GM21390 (cell line): ENCODE results near the gene DCXR.
A peak's percentile ranks its signal among the peaks of the same experiment; 100 is the strongest.

ENCODE experiments used
- ATAC-seq: cut with Tn5 transposase; IDR thresholded peaks from one replicate; pipeline ENCODE4 v1.9.1; 2021; ENCODE audit not compliant: unreplicated experiment

The DCXR gene

DNA sequence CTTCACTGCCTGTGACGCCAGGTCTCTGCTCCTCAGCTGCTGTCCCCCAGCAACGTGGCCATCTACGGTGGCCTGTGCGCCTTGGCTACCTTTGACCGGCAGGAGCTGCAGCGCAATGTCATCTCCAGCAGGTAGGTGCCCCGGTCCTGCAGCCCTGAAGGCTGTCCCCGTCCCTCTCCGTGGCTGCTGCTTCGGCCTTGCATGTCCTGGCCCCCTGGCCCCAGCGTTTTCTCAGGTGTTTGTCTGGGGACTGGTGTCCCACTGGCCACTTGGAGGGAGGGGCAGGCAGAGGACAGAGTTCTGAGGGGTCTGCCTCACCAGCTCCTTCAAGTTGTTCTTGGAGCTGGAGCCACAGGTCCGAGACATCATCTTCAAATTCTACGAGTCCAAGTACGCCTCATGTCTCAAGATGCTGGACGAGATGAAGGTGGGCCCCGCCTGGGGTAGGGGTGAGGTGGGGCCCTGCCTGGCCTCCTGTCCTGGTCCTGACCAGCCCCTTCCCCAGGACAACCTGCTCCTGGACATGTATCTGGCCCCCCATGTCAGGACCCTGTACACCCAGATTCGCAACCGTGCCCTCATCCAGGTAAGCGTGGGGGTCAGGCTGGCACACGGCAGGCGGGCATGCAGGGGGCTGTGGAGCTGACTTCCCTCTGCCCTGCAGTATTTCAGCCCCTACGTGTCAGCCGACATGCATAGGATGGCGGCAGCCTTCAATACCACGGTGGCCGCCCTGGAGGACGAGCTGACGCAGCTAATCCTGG is 18.6 kb upstream of the DCXR start:
- ATAC-seq = no peak

DNA sequence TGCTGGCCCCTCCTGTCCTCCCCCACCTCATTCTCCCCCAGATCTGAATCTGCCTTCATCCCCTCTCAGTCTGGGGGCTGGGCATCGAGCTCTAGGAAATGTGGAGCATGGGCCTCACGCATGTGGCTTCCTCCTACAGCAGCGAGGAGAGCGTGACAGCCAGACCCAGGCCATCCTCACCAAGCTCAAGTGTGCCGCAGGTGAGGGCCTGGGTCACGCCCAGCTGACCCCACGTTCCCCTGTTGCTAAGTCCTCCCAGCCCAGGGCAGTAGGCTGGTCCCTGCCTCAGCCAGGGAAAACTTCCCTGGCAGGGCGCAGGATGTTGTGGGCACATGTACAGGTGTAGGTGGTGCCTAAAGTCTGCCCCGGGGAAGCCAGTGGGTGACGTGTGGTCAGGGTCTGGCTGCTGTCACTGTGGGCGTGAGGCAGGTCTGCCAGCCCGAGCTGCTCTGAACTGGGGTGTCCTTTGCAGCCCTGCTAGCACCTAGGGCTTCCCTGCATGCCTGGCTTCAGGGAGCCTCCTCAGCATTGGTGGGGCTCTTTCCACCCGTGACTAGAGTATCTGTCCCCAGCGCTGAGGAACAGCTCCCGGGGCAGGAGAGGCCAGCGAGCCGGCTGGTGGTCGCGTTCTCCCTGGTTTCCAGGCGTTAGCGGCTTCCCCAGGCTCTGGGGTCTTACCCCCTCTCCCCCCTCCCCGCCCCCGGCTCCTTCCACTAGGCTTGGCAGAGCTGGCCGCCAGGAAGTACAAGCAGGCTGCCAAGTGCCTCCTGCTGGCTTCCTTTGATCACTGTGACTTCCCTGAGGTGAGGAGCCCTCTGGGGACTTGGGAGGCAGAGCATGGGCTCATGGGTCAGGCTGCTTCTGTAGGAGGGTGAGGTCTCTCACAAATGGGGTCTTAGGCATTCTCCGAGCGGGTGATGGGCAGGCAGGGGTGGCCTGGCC is 17.8 kb upstream of the DCXR start:
- no peak for ATAC-seq

DNA sequence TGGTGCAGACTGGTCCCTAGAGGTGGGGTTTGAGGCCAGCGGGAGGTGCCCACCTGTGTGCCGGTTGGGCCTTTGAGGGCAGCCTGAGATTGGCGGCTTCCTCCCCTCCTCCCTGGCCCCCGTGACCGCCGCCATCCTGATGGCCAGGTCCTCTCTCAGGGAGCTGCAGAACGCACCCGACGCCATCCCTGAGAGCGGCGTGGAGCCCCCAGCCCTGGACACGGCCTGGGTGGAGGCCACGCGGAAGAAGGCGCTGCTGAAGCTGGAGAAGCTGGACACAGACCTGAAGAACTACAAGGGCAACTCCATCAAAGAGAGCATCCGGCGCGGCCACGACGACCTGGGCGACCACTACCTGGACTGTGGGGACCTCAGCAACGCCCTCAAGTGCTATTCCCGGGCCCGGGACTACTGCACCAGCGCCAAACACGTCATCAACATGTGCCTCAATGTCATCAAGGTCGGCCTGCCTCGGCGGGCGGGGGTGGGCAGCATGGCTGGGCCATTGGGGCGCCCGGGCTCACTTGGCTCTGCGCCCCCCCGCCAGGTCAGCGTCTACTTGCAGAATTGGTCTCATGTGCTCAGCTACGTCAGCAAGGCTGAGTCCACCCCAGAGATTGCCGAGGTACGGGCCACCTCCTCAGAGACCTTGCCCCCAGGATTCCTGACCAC is 17.0 kb upstream of the DCXR start:
- no peak for ATAC-seq

DNA sequence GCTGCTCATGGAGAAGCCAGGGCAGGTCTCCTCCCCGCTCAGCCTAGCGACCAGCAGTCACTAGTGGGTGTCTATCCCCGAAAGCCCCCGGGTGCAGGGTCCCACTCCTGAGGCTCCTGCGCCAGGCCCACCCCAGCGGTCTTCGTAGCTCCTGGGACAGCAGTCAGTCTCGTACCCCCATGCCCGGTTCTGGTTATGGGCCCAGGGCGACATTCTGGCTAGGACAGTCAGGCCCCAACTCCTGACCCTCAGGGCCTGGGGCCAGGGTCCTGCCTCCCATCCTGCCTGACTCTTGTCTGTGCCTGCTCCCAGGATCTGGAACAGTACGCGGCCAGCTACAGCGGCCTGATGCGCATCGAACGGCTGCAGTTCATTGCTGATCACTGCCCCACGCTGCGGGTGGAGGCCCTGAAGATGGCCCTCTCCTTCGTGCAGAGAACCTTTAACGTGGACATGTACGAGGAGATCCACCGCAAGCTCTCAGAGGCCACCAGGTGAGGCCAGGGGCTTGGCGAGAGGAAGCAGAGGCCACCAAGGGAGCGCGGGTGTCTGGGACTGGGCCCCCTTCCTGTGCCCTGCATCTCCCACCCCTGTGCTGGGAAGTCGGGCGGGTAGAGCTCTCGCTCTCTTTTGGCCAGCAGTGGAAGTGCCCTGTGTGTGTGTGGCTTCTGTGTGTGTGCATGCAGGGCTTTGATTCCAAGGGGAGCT is 16.2 kb upstream of the DCXR start:
- ATAC-seq = no peak

DNA sequence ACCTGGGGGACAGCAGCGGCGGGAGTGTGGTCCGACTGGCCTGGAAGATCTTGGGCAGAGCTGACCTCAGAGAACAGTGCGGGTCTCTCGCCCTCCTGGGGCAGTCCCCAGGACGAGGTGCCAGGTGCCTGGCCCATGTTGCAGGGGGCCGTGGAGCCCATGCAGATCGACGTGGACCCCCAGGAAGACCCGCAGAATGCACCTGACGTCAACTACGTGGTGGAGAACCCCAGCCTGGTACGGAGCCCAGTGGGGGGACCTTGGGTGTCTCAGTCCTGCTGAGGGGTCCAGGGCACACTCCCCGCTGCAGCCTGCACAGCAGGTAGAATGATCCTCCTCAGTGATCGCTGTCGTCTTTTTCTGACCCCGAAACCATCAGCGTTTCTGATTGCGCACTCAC is 15.6 kb upstream of the DCXR start:
- ATAC-seq = no peak

DNA sequence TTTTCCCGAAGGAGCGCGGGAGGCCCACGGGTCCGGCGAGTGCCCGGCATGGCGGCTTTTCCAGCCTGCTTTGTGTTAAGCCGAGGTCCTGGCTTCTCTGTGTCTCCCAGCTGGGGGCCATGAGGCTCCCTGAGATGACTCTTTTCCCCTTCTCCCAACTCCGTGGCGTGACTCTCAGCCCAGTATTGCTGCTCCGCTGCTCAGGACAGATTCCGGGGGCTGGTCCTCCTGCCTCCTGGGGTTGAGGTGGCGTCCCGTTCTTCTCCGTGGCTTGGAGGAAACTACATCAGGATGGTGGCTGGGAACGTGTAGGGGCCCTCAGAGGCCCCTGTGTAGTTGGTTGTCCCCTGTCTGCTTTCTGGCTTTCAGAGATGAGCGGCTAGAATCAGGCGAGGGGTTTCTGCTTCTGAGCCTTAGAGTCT is 15.2 kb upstream of the DCXR start:
- no peak for ATAC-seq

DNA sequence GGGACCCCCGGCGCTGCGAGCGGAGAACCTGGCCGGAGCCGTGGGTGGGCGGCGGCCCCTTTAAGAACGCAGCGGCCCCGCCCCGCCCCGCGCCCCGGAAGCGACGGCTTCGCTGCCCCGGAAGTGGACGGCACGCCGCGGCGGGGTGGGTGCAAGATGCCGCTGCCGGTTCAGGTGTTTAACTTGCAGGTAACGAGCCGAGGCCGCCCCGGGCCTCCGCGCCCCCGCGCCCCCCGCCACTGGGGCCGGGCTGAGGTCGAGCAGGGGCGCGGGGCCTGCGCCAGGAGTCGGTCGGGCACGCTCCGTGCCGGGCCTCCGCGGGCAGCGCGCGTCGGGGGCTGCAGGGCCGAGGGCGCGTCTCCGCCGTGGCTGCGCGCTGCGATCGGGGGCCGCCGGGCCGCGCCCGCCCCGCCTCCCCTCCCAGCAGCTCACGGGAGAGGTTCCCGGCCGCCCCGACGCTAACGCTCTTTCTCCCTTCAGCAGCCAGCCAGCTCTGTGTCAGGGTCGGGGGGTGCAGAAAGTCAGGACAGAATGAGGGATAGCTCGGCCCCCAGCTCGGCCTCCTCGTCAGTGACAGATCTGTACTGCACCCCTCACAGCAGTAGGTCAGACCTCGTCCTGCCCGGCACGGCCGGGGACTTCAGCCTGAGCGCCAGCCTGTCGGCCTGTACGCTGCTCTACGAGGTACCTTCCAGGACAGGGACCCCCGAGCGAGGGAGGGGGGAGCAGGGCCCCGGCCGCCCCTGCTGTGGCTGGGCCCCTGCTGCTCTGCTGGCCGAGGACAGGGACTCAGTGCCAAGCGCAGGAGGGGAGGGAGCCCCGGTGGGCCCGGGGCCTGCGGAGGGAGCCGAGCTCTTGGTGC is 14.5 kb upstream of the DCXR start, which contains the start of the genes GPS1 and RFNG:
Gene GPS1, plus strand, starts transcription at position 123 of the 862 bp plus-strand sequence. Its CDS starts 34 bp downstream, at position 157.
Gene RFNG, minus strand, starts transcription at position 36 of the 862 bp plus-strand sequence. CDS start 45 bp downstream, outside the sequence.
- peak; percentile 63 for ATAC-seq

DNA sequence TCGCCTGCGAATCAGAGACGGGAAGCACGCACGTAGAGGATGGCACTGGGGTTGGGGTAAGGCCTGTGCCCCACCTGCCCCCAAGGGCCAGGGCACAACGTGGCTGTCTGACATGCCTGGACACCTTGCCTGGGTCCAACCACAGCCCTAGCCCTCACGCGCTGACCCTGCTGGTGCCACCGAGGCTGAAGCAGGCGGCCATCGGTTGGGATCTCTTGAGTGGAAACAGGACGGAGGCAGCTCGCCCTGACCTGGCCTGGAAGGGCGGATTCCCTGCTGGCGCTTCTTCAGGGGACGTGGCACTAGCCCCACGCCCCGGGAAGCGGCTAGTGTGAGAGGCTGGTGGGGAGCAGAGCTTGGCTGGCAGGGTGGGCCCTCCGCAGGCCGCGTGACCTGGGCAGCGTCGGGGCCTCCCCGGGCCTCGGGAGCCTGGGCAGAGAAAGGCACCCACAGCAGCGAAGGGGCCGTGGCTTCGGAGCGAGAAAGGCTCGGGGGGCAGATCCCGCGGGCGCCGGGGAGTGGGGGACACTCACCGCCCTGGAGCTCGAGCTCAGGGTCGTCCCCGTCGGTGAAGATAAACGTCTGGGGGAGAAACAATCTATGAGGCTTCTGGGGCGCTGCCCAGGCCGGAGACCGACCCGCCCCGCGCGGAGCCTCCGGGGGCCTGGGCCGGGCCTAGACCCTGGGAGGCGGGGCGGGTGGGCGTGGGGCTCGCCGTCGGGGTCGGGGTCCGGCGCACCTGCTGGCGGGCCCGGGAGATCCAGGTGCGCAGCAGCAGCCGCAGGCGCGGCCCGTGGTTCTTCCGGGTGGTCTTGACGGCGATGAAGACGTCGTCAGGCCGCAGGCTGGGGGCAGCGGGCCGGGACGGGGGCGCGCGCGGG is 13.5 kb upstream of the DCXR start:
- no peak for ATAC-seq

DNA sequence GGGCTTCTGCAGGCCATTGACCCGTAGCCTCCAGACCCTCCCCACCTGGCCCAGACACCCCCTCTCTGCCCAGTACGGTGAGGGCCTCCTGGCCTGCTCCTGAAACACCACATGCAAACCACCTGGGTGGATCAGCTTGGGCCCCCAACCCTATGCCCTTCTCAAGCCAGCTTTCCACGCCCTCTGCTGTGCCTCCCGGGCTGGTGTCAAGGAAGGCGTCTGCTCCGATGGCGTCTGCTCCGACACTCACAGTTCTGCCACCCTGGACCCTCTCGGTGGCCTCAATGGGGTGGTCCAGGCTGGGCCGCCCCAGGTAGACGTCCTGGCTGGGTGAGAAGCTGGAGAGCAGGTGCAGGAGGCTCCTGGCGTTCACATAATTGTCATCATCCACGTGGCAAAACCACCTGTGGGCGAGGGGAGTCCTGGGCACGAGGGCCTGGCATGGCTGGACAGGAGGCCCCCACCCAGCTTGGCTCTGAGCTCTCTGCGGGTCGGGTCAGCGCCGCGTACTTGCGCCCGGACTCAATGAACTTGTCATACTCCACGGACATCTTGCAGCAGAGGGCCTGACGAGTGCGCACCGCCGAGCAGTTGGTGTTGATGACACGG is 12.8 kb upstream of the DCXR start:
- ATAC-seq = no peak

DNA sequence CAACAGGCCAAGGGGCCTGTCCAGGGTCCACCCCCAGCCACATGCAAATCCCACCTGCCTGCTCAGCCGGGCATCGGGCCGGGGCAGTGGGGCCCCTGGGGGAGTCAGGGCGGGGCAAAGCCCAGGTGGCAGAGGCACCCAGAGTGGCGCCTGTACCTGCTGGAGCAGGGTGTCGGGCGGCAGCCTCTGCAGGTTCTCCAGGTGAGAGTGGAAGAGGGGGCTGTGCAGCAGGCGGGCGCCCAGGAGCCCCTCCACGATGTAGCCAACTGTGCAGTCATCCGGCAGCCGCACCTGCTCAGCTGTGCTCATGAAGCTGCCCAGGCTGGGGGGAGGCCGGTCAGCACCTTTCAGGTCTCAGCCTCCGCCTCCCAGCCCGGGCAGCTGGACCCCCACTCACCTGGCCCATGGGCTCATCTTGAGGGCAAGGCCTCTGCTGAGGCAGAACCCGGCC is 12.0 kb upstream of the DCXR start:
- no peak for ATAC-seq

DNA sequence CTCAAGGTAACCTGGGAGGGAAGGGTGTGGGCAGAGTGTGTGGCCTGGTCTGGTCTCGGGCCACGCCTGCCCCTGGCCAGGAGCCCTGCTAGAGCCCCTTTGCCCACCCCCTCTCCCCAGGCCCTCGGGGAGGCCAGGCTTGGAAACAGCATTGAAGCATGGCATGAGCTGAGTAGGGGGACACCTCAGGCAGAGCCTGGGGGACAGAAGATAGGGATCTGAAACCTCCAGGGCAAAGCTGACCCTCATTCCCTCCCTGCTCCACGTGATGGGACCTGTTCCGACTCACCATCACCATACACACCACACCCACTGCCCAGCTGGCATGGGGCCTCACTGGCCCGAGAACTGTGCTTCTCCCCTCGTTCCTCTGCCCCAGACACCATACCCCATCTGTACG is 11.6 kb upstream of the DCXR start:
- no peak for ATAC-seq

DNA sequence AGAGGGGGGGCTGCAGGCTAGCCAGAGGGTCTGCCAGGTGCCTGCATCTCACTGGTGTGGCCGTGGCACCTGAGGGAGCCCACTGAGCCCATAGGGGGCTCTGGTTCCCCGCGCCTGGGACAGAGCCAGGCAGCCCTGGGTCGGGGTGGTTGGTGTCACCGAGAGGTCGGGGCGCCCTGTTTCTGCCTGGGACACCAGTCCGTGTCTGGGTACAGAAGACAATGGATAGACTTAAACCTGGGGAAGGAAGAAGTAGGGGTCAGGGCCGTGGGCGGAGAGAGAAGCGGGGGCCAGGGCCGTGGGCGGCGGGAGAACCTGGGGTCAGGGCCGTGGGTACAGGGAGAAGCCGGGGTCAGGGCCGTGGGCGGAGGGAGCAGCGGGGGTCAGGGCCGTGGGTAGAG is 11.1 kb upstream of the DCXR start:
- ATAC-seq = no peak

DNA sequence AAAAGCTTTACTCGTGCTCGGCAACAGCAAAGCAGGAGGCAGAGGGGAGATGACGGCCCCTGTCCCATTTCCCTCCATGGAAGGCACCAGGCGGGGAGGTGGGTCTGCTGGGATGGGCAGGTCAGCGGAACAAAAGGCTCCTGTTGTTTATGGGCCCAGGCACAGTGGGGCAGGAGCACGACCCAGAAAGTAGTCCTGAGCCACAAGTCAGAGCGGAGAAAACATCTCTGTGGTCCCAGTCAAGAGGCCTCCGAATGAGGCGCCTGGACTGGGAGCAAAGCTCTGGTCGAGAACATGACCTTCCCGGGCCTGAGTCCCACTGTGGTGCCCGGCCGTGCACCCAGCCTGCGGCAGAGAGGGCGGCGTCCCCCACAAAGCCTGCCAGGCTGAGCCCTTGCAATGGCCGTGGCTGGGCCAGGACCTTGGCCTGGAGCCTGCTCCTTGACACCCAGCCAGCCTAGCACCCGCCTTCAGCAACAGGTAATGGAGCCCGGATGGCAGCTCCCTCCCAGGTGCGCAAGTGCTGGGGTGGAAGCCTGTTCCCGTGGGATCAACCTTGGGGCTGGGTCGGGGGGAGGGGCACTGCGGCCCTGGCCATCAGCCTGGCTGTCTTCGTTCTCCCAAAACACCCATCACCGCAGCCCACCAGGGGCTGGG is 10.5 kb upstream of the DCXR start:
- no peak for ATAC-seq

DNA sequence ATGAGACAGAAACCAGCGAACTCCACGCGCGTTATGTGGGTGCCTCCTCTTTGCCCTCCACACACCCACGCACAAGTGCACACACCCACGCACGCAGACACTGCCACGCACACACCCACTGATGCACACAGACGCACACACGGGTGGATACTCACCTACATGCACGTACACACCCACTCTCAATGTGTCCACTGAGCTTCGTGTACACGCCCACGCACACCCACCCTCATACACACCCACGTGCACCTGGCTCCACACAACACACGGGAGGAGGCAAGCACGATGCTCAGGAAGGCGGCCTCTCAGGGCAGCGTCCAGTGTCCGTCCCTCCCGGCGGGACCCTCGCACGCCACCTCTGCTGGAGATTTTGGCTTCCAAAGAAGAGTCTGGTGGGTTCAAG is 9.9 kb upstream of the DCXR start:
- no peak for ATAC-seq

DNA sequence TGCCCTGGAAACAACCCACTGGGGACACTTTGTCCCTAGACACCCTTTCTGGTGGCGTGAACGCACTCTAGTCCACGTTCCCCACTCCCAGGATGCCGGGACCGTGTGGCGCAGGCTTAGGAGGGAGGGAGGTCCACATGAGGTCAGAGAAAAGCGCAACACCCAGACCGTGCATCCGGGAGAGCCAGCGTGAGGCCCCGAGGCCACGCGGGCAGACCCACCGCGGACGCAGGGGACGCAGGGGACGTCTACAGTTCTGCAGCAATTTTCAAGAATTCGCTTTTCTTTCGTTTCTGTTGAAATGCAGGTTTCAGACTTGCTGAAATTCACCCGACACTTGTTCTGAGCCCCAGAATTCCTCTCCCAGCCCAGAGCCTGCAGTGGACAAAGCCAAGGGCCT is 9.4 kb upstream of the DCXR start:
- ATAC-seq = no peak

DNA sequence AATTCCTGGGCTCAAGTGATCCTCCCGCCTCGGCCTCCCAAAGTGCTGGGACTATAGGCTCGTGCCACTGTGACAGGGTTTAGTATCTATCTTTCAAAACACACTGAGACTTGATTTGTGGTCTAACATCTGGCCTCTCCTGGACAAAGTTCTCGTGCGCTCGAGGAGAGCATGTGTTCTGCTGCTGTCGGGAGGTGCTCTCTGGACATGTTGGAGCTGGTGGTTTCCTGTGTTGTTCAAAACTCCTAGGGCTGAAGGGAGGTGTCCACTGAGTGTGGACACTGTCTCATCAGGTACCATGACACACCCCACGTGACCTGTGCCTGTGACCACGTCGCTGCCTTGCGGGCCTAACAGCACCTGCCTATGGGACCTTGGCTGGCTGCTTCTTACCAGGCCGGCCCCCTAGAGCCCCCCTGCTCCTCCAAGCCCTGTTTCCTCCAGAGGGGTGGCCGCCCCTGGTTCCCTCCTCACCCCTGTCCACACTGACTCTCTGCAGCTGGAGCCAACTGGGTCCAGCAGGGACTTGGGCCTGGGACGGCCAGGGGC is 8.5 kb upstream of the DCXR start:
- no peak for ATAC-seq

DNA sequence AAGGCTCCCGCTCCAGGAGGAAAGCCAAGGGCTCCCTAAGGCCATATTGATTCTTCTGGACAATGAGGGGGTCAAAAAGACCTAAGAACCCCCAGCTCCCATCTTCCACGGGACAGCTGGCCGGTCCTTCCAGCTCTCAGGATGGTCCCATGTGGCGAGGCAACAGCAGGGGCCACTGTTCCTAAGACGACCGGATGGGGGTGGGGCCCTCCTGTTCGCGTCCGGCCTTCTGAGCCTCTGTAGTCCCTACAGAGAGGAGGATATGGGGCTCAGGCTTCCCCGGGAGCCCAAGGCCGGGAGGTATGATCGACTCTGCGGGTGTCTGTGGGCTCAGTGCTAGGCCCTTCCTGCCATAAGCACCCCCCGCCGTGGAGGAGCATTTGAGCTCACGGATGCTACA is 6.0 kb upstream of the DCXR start:
- no peak for ATAC-seq

DNA sequence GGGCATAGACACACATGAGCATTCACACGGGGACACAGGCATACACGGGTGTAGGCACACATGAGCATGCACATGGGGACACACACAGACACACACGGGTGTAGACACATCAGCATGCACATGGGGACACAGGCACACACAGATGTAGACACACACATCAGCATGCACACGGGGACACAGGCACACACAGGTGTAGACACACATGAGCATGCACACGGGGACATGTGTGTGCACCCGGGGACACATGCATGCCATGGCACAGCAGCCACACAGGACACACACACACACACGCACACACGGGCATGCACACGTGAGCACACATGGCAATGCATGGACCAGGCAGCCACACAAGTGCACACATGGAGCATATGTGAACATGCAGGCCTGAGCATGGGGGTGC is 5.2 kb upstream of the DCXR start:
- ATAC-seq = no peak
